Common myeloid progenitor, CD34-positive (primary cell): ENCODE data around the gene MRGPRX2.

Source experiments
- CTCF ChIA-PET: fragments of 350-600 bp; sonication (Branson Sonifier 250); formaldehyde crosslinking; loops from one replicate; lab custom pipeline; 2021; ENCODE audit warnings: antibody characterized with exemption; lab: Charles Lee
- POLR2A ChIA-PET: fragments of 350-600 bp; sonication (Branson Sonifier 250); formaldehyde crosslinking; loops from one replicate; lab custom pipeline; 2021; ENCODE audit warnings: antibody characterized with exemption; lab: Charles Lee
- DNase-seq, 3 donors: peaks; one replicate each; pipeline versions ENCODE4 v3.0.0 to v3.0.0-alpha.2; 2013
- H3K27ac ChIP-seq, 2 experiments: 1 replicate in 1 of 2; 2 replicates in 1 of 2; pipeline ENCODE4 v1.7.0; 2013; ENCODE audit warnings: inconsistent platforms in 2 of 2, low read length in 2 of 2, mild to moderate bottlenecking in 2 of 2, low read depth in 1 of 2, moderate library complexity in 1 of 2; ENCODE audit not compliant: severe bottlenecking in 2 of 2, insufficient read depth in 1 of 2, poor library complexity in 1 of 2
- H3K27me3 ChIP-seq, 5 experiments: replicated peaks in 2 of 5; 1 replicate in 3 of 5; 2 replicates in 2 of 5; pipeline versions ENCODE4 v1.6.1 to v1.7.0; 2013; ENCODE audit warnings: low read length in 4 of 5, mild to moderate bottlenecking in 2 of 5, moderate library complexity in 2 of 5, inconsistent platforms in 1 of 5; ENCODE audit not compliant: insufficient read depth in 5 of 5, control insufficient read depth in 4 of 5
- H3K36me3 ChIP-seq, 4 experiments: 1 replicate in 2 of 4; 2 replicates in 2 of 4; pipeline versions ENCODE4 v1.6.1 to v1.7.0; 2013; ENCODE audit warnings: low read length in 3 of 4, control low read depth in 1 of 4, mild to moderate bottlenecking in 1 of 4; ENCODE audit not compliant: control insufficient read depth in 4 of 4, insufficient read depth in 4 of 4
- H3K4me1 ChIP-seq, 4 experiments: 1 replicate in 3 of 4; 2 replicates in 1 of 4; pipeline versions ENCODE4 v1.6.1 to v1.7.1; 2013; ENCODE audit warnings: low read length in 3 of 4, mild to moderate bottlenecking in 3 of 4, control low read depth in 1 of 4, inconsistent platforms in 1 of 4, moderate library complexity in 1 of 4; ENCODE audit not compliant: control insufficient read depth in 4 of 4, insufficient read depth in 4 of 4; ENCODE audit errors: control extremely low read depth in 1 of 4
- H3K4me3 ChIP-seq, 7 experiments: 1 replicate in 4 of 7; 2 replicates in 3 of 7; pipeline versions ENCODE4 v1.5.1 to v1.7.0; 2013; ENCODE audit warnings: mild to moderate bottlenecking in 7 of 7, low read length in 6 of 7, moderate library complexity in 6 of 7, inconsistent platforms in 2 of 7, low read depth in 2 of 7, control low read depth in 1 of 7; ENCODE audit not compliant: insufficient read depth in 4 of 7, control insufficient read depth in 1 of 7; ENCODE audit errors: extremely low read depth in 1 of 7
- H3K9me3 ChIP-seq, 5 experiments: 1 replicate in 4 of 5; 2 replicates in 1 of 5; pipeline versions ENCODE4 v1.6.1 to v1.7.1; 2013; ENCODE audit warnings: low read length in 4 of 5, mild to moderate bottlenecking in 2 of 5, inconsistent platforms in 1 of 5, low read depth in 1 of 5, moderate library complexity in 1 of 5; ENCODE audit not compliant: control insufficient read depth in 4 of 5, insufficient read depth in 2 of 5; ENCODE audit errors: control extremely low read depth in 1 of 5
- WGBS: methylation state at CpG from one replicate; pipeline ENCODE4 v1.1.5; 2013; ENCODE audit not compliant: insufficient coverage; 5-methylcytosine and 5-hydroxymethylcytosine counted together

Gene MRGPRX2

DNA sequence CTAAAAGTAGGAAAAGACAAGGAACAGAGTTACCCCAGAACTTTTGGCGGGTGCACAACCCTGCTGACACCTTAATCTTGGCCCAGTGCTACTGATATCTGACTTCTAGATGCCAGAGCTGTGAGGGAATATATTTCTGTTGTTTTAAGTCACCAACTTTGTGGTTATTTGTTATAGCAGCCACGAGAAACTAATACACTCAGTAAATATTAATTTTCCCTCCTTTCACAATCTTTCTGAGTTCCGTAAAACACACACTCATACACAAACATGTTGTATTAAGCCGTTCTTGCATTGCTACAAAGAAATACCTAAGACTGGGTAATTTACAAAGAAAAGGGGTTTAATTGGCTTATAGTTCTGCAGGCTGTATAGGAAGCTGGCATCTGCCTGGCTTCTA is 40.4 kb upstream of the MRGPRX2 start:
- POLR2A ChIA-PET: interaction anchor here (0.5 kb wide), 1 partner anchor 1212 kb away, joined by 3 read pairs; no protein-coding TSS in a partner anchor
- H3K9me3 ChIP-seq: no peaks in the 10 kb centered on the region
- WGBS: no CpG with 5 or more reads among the region's 4 CpGs

DNA sequence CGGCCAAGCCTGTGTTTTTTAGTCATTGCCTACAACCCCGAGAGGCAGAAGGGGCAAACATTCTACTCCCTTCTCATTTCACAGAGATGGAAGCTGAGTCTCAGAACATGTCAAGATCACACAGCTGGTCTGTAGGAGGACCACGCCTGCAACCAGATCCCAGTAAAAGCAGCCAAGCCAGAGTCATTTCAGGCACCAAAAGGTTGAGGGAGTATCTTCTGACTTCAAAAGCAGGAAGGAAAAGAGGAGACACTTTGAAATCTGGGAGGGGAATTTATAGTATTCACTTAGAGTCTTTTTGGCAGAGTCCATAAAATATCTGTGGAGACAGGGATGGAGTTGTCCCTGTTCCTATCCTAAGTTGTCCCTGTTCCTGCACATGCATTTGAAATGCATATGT is 38.6 kb upstream of the MRGPRX2 start:
- POLR2A ChIA-PET: no interaction called here
- Histone ChIP-seq H3K27me3 (peaks cover 0 to 7% (median 0%) of the 10 kb centered on the region in 5 experiments), H3K4me1 (no peaks in the 10 kb centered on the region), H3K4me3 (no peak overlapping the region), H3K36me3 (no peaks in the 10 kb centered on the region), H3K27ac (no peak overlapping the region), H3K9me3 (no peaks in the 10 kb centered on the region)
- 100% methylated on average over 3 of the region's 3 CpGs for WGBS
- no peak for DNase-seq
- CTCF ChIA-PET: interaction anchor here (1.3 to 1.5 kb wide), 2 partner anchors 12 to 22 kb away, joined by 3 to 4 read pairs; no protein-coding TSS in a partner anchor

More for the DNA sequence above, 40.4 kb upstream of the MRGPRX2 start:
- CTCF ChIA-PET: interaction anchor here (0.6 to 1.4 kb wide), 2 partner anchors 12 to 20 kb away, joined by 3 read pairs; no protein-coding TSS in a partner anchor
- Histone ChIP-seq H3K36me3 (no peaks in the 10 kb centered on the region), H3K4me1 (no peaks in the 10 kb centered on the region), H3K27me3 (peaks cover 0 to 6% (median 0%) of the 10 kb centered on the region in 5 experiments), H3K27ac (no peak overlapping the region), H3K4me3 (no peak overlapping the region)
- DNase-seq: no peak

DNA sequence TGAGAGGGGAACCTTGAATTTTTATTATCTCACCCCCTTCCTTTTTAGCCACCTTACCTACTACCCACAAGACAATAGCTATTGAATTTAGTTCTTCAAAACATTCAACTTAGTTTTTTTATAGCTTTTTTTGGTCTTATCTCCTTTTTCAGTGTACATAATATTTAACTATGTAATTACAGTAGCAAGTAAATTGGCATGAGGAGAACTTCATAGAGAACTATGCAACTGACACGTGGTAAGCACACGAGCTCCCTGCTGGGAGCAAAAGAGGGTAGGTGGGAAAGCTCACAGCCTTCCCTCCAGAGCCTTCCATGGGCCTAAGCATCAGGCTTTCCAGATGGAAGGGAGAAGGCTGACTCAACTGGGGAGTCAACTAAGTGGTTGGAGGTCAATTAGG is 34.3 kb upstream of the MRGPRX2 start:
- DNase-seq: no peak
- WGBS: 60% methylated on average over 2 of the region's 2 CpGs
- ChIA-PET CTCF (no interaction called here), POLR2A (no interaction called here)
- Histone ChIP-seq H3K9me3 (no peaks in the 10 kb centered on the region), H3K27me3 (peaks cover 0 to 9% (median 0%) of the 10 kb centered on the region in 5 experiments), H3K27ac (no peak overlapping the region), H3K36me3 (no peaks in the 10 kb centered on the region), H3K4me3 (no peak overlapping the region), H3K4me1 (no peaks in the 10 kb centered on the region)

DNA sequence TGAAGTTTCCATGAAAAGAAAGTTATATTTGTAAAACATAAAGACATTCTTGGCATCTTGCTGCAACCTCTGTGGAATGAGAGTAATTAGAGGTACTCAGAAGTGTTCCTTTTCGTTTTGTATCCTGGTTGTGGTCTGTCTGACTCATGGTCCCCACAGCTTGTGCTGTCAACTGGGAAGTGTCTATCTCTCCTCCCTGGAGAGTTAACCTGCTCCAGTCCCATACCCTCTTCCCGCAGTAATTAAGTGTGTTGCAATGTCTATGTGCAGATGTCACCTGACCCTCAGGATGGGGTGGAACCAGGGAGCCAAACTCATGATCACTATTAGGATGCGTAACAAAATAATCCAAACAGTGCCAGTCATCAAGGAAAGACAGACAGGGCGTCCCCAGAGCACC is 33.5 kb upstream of the MRGPRX2 start:
- Histone ChIP-seq H3K9me3 (no peaks in the 10 kb centered on the region), H3K4me3 (no peak overlapping the region), H3K36me3 (no peaks in the 10 kb centered on the region), H3K27me3 (peaks cover 0 to 9% (median 0%) of the 10 kb centered on the region in 5 experiments), H3K4me1 (no peaks in the 10 kb centered on the region), H3K27ac (no peak overlapping the region)
- ChIA-PET POLR2A (no interaction called here), CTCF (no interaction called here)
- DNase-seq: no peak
- WGBS: 20% methylated on average over 1 of the region's 4 CpGs

DNA sequence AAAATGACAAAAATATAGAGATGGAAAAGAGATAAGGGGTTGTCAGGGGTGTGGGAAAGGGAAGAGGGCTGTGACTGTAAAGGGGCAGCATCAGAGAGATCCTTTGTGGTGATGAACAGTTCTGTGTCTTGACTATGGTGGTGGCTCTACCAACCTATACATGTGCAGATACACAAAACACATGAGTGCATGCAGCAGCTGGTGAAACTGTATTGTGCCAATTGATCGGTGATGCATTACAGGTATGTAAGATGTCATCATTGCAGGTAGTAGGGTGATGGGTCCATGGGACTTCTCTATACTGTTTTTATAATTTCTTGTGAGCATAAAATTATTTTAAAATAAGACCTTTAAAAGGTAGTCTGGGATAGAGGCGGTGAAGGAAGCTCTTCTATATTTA is 32.3 kb upstream of the MRGPRX2 start:
- POLR2A ChIA-PET: no interaction called here
- WGBS: 100% methylated on average over 2 of the region's 2 CpGs
- no peak for DNase-seq
- Histone ChIP-seq H3K9me3 (no peaks in the 10 kb centered on the region), H3K27me3 (peaks cover 0 to 9% (median 0%) of the 10 kb centered on the region in 5 experiments), H3K4me1 (no peaks in the 10 kb centered on the region), H3K36me3 (no peaks in the 10 kb centered on the region), H3K4me3 (no peak overlapping the region), H3K27ac (no peak overlapping the region)
- CTCF ChIA-PET: no interaction called here

DNA sequence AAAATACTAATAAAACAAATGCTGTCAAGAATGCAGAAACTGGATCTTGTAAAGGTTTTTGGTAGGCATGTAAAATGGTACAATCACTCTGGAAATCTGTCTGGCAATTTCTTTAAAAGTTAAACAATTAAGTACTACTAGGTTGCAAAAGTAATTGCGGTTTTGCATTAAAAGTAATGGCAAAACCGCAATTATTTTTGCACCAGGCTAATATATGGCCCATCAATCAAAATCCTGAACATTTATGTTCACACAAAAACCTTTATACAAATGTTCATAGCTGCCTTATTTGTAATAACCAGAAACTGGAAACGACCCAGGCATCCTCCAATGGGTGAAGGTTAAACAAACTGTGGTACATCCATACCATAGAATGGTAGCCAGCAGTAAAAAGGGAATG is 31.8 kb upstream of the MRGPRX2 start:
- H3K27ac ChIP-seq: no peak overlapping the region
- no peaks in the 10 kb centered on the region for H3K36me3 ChIP-seq
- H3K4me1 ChIP-seq: no peaks in the 10 kb centered on the region
- H3K27me3 ChIP-seq: peaks cover 0 to 9% (median 0%) of the 10 kb centered on the region in 5 experiments
- no peak overlapping the region for H3K4me3 ChIP-seq
- CTCF ChIA-PET: no interaction called here
- no peak for DNase-seq
- H3K9me3 ChIP-seq: no peaks in the 10 kb centered on the region
- POLR2A ChIA-PET: no interaction called here
- WGBS: 20% methylated on average over 1 of the region's 3 CpGs

DNA sequence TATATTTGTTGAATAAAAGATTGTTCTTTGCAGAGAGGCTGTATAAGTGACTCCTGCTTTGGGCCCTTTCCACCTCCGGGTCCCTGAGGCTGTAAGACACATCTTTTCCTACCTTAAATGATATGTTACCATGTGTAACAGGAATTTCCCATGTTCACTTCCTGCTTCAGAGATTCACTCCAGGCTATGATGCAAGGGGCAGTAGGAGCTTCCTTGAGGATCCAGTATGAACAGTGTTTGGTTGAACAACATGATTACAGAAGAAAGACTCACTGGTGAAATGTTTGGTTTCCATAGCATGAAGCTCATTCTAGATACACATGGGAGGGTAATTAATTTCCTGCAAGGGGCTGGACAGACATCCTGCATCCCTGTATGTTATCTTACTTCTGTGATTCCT is 30.8 kb upstream of the MRGPRX2 start:
- WGBS: no CpG with 5 or more reads among the region's 1 CpG
- H3K36me3 ChIP-seq: no peaks in the 10 kb centered on the region
- H3K4me3 ChIP-seq: no peak overlapping the region
- no peaks in the 10 kb centered on the region for H3K9me3 ChIP-seq
- ChIA-PET POLR2A (no interaction called here), CTCF (interaction anchor here (6.9 kb wide), 1 partner anchor 14 kb away, joined by 37 read pairs; no protein-coding TSS in a partner anchor)
- peaks cover 0 to 7% (median 0%) of the 10 kb centered on the region in 5 experiments for H3K27me3 ChIP-seq
- H3K27ac ChIP-seq: no peak overlapping the region
- DNase-seq: no peak
- no peaks in the 10 kb centered on the region for H3K4me1 ChIP-seq
